Endodermal cell (in vitro differentiated cells): ENCODE results near the gene SYT2. TPM values are rescaled to one million over a fixed set of nuclear protein-coding genes. Genes with fewer than 3 reads are reported as not detected.
A peak's percentile ranks its signal among the peaks of the same experiment; 100 is the strongest.
"Not testable (repeated sequence)": the region's sequence is repeated elsewhere in the genome, so short reads cannot be mapped to it uniquely, and the experiment has no call there.

Experiments used
- DNase-seq: peaks from one replicate; pipeline ENCODE4 v3.0.0-alpha.2; 2017
- H3K27ac ChIP-seq: 2 replicates; pipeline ENCODE4 v1.5.1; 2013; ENCODE audit warnings: mild to moderate bottlenecking, low read depth, low read length, moderate library complexity
- H3K27me3 ChIP-seq: 2 replicates; pipeline ENCODE4 v1.6.1; 2013; ENCODE audit warnings: mild to moderate bottlenecking, low read length, moderate library complexity; ENCODE audit not compliant: insufficient read depth, control insufficient read depth, poor library complexity, severe bottlenecking
- H3K36me3 ChIP-seq: 2 replicates; pipeline ENCODE4 v1.7.0; 2013; ENCODE audit warnings: mild to moderate bottlenecking, low read length, moderate library complexity; ENCODE audit not compliant: control insufficient read depth, insufficient read depth
- H3K4me1 ChIP-seq: one replicate; pipeline ENCODE4 v1.7.0; 2013; ENCODE audit warnings: low read length; ENCODE audit not compliant: control insufficient read depth, insufficient read depth
- H3K4me3 ChIP-seq: 2 replicates; pipeline ENCODE4 v1.5.1; 2013; ENCODE audit warnings: mild to moderate bottlenecking, low read length, moderate library complexity
- H3K9ac ChIP-seq: 2 replicates; pipeline ENCODE4 v1.6.1; 2013; ENCODE audit warnings: mild to moderate bottlenecking, low read length, moderate library complexity; ENCODE audit not compliant: poor library complexity, severe bottlenecking; ENCODE audit errors: extremely low read depth
- H3K9me3 ChIP-seq: 2 replicates; pipeline ENCODE4 v1.6.1; 2013; ENCODE audit warnings: mild to moderate bottlenecking, low read length, moderate library complexity; ENCODE audit not compliant: control insufficient read depth
- H3K27ac Mint-ChIP-seq: 2 replicates; pipeline ENCODE4 v1.8.0; 2020; ENCODE audit warnings: mixed read lengths
- H3K27me3 Mint-ChIP-seq: 2 replicates; pipeline ENCODE4 v1.8.0; 2021; ENCODE audit warnings: mild to moderate bottlenecking, mixed read lengths; ENCODE audit not compliant: insufficient read depth
- H3K36me3 Mint-ChIP-seq: 2 replicates; pipeline ENCODE4 v1.8.0; 2020; ENCODE audit warnings: low read depth, mixed read lengths
- H3K4me1 Mint-ChIP-seq: 2 replicates; pipeline ENCODE4 v1.8.0; 2020; ENCODE audit warnings: mixed read lengths
- H3K4me3 Mint-ChIP-seq: 2 replicates; pipeline ENCODE4 v1.8.0; 2020; ENCODE audit warnings: mild to moderate bottlenecking, moderate library complexity, mixed read lengths
- H3K9me3 Mint-ChIP-seq: 2 replicates; pipeline ENCODE4 v1.8.0; 2020; ENCODE audit warnings: mild to moderate bottlenecking, mixed read lengths
- CTCF ChIP-seq: fragments of 200-600 bp; sonication (generic); conservative IDR thresholded peaks from 2 replicates; pipeline ENCODE4 v1.5.0; 2021; ENCODE audit warnings: antibody characterized with exemption, mild to moderate bottlenecking
- WGBS, 2 experiments: methylation state at CpG; one replicate each; pipeline versions ENCODE4 v1.1.5 to v1.1.7; 2013; ENCODE audit warnings: missing lambda C conversion rate in 2 of 2, mixed read lengths in 1 of 2; ENCODE audit not compliant: insufficient coverage in 1 of 2, insufficient read length in 1 of 2; 5-methylcytosine and 5-hydroxymethylcytosine counted together
- total RNA-seq, 2 donors: library from RNA; stranded (reverse); fragmentation: NEBNext Ultra II Directional in 1 of 2; extraction: Animal tissue kit (Norgen Biotek cat#: 25700) in 1 of 2; gene quantifications; 2 replicates in 1 of 2; 3 replicates in 1 of 2; pipeline ENCODE4 v1.2.1, GENCODE V29; 2021

Gene SYT2
- total RNA-seq, 2 donors from 2014 or later: 2.9 to 4.4 TPM

- Histone ChIP-seq H3K9me3 (no peaks in the 10 kb centered on the region), H3K9ac (no peak overlapping the region), H3K27me3 (no peaks in the 10 kb centered on the region), H3K27ac (no peak overlapping the region), H3K36me3 (peaks cover 97% of the 10 kb centered on the region), H3K4me3 (no peak overlapping the region), H3K4me1 (peaks cover 20% of the 10 kb centered on the region)
- no peak for DNase-seq
- peaks cover 85% of the 10 kb centered on the region for H3K36me3 Mint-ChIP-seq
- no peak overlapping the region for H3K27ac Mint-ChIP-seq
- no peak for TF ChIP-seq CTCF
- no peaks in the 10 kb centered on the region for H3K9me3 Mint-ChIP-seq
- no peak overlapping the region for H3K4me3 Mint-ChIP-seq
- peaks cover 16% of the 10 kb centered on the region for H3K4me1 Mint-ChIP-seq
- WGBS, 2 experiments: 90 to 95% methylated on average over 2 to 4 of the region's 4 CpGs
- H3K27me3 Mint-ChIP-seq: no peaks in the 10 kb centered on the region
Observed at GRCh38 chr1:202728951-202729350, 18.7 kb upstream of the SYT2 start.

GRCh38 chr1:202725526-202725925, 15.3 kb upstream of the SYT2 start:
- 98 to 100% methylated on average over 3 of the region's 3 CpGs for WGBS, 2 experiments
- Mint-ChIP-seq H3K36me3 (peaks cover 53% of the 10 kb centered on the region), H3K27ac (no peak overlapping the region), H3K9me3 (no peaks in the 10 kb centered on the region), H3K4me3 (no peak overlapping the region), H3K27me3 (no peaks in the 10 kb centered on the region), H3K4me1 (peaks cover 13% of the 10 kb centered on the region)
- Histone ChIP-seq H3K4me1 (peaks cover 13% of the 10 kb centered on the region), H3K27me3 (no peaks in the 10 kb centered on the region), H3K9ac (no peak overlapping the region), H3K4me3 (no peak overlapping the region), H3K36me3 (peaks cover 68% of the 10 kb centered on the region), H3K9me3 (no peaks in the 10 kb centered on the region), H3K27ac (no peak overlapping the region)
- no peak for TF ChIP-seq CTCF
- DNase-seq: no peak

GRCh38 chr1:202723708-202724107, 13.5 kb upstream of the SYT2 start:
- H3K27me3 ChIP-seq: no peaks in the 10 kb centered on the region
- no peak for DNase-seq
- H3K27ac Mint-ChIP-seq: peak overlapping the region; percentile 8
- H3K27me3 Mint-ChIP-seq: no peaks in the 10 kb centered on the region
- H3K4me3 ChIP-seq: no peak overlapping the region
- TF ChIP-seq CTCF: no peak
- no peak overlapping the region for H3K9ac ChIP-seq
- no peak overlapping the region for H3K27ac ChIP-seq
- no peaks in the 10 kb centered on the region for H3K4me1 ChIP-seq
- H3K4me1 Mint-ChIP-seq: no peaks in the 10 kb centered on the region
- H3K9me3 Mint-ChIP-seq: no peaks in the 10 kb centered on the region
- H3K36me3 ChIP-seq: peaks cover 50% of the 10 kb centered on the region
- H3K9me3 ChIP-seq: no peaks in the 10 kb centered on the region
- peaks cover 35% of the 10 kb centered on the region for H3K36me3 Mint-ChIP-seq
- WGBS, 2 experiments: 98 to 100% methylated on average over 3 to 7 of the region's 7 CpGs
- no peak overlapping the region for H3K4me3 Mint-ChIP-seq

DNA sequence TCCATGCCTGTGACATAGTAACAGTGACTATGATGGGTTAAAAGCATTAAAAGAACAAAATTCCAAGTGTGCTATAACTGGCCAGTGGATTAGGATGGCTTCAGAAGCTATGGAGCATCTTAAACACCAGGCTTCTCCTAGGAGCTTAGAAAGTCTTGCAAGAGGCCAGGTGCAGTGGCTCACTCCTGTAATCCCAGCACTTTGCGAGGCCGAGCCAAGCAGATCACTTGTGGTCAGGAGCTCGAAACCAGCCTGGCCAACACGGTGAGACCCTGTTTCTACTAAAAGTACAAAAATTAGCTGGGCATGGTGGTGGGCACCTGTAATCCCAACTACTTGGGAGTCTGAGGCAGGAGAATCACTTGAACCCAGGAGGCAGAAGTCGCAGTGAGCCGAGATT, 12.8 kb upstream of the SYT2 start:
- peaks cover 43% of the 10 kb centered on the region for H3K36me3 ChIP-seq
- not testable (repeated sequence) for H3K4me3 ChIP-seq, H3K27me3 ChIP-seq, H3K9ac ChIP-seq, H3K4me3 Mint-ChIP-seq, H3K27me3 Mint-ChIP-seq, H3K9me3 Mint-ChIP-seq, H3K4me1 Mint-ChIP-seq, H3K4me1 ChIP-seq, DNase-seq, H3K27ac ChIP-seq, H3K9me3 ChIP-seq, H3K27ac Mint-ChIP-seq
- H3K36me3 Mint-ChIP-seq: peaks cover 29% of the 10 kb centered on the region
- 79 to 82% methylated on average over 6 of the region's 6 CpGs for WGBS, 2 experiments
